SK-N-DZ (cell line): Measurements from ENCODE around the gene TMCO2. TPM values are rescaled to one million over a fixed set of nuclear protein-coding genes. Genes with fewer than 3 reads are reported as not detected.
"Not testable (repeated sequence)": the region's sequence is repeated elsewhere in the genome, so short reads cannot be mapped to it uniquely, and the experiment has no call there.

Experiments used
- DNase-seq: peaks from one replicate; pipeline ENCODE4 v3.0.0-alpha.2; 2015; ENCODE audit warnings: low spot score
- polyA plus RNA-seq, 2 experiments: library from polyadenylated mRNA; depleted of rRNA; stranded (reverse); fragments of >200 nt; gene quantifications; 2 replicates each; pipeline ENCODE4 v1.2.3, GENCODE V29; 2014

Gene TMCO2
- not detected in 2 replicates for polyA plus RNA-seq (2014; cell fraction: cytosol; rRNA removed)
- polyA plus RNA-seq (2014; cell fraction: nucleus; rRNA removed): not detected in 2 replicates

DNA sequence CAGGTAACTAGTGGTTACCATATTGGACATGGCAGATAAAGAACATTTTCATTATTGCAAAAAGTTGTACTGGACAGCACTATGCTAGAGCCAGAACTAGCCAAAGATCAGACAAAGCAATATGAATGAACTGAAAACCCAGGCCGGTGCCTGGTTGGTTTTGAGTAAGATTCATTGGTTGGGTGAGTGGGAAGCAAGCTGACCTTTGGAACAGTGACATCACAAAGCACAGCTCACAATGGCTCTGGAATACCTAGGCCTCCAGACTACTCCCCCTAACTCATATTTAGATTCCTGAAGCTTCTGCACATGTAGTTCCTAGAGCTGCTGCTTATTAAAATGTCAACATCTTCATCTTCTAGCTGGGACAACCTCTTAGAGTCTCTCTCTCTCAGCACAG is at the start of gene TMCO2:
Gene TMCO2, plus strand, starts transcription at position 283 of the 400 bp plus-strand sequence. Its CDS starts 57 bp downstream, at position 340.
- no peak for DNase-seq

DNA sequence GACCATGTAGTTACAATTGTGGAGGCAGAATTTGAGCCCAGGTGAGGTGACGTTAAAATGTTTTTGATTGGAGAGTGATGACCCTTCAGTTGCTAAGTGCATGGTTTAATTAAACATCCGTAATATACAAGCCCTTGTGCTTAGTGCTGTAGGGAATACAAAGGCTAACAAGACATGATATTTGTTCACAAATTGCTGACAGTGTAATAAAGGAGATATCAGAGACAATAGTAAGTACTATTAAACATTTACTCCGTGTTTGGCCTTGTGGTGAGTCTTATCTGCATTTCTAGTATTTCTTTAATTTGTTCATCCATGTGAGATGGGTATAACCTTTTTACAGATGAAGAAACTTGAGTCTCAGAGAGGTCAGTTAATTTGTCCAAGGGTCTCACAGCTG is 48.6 kb upstream of the TMCO2 start:
- DNase-seq: no peak

DNA sequence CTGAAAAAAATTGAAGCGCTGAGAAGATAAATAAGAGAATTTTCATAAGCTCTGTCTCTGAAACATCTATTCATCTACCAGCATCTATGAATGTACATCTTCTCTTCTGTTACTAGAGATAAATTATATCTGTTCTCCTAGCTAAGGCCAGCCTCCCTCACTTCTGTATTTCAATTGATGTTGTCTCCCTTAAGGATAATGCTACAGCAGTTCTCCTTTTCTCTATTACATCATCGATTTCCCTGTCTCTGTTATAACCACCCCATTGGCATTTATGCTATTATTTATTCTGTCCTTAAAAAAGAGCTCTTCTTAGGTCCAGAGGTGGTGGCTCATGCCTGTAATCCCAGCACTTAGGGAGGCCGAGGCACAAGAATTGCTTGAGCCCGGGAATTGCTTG is 42.9 kb upstream of the TMCO2 start:
- no peak for DNase-seq

DNA sequence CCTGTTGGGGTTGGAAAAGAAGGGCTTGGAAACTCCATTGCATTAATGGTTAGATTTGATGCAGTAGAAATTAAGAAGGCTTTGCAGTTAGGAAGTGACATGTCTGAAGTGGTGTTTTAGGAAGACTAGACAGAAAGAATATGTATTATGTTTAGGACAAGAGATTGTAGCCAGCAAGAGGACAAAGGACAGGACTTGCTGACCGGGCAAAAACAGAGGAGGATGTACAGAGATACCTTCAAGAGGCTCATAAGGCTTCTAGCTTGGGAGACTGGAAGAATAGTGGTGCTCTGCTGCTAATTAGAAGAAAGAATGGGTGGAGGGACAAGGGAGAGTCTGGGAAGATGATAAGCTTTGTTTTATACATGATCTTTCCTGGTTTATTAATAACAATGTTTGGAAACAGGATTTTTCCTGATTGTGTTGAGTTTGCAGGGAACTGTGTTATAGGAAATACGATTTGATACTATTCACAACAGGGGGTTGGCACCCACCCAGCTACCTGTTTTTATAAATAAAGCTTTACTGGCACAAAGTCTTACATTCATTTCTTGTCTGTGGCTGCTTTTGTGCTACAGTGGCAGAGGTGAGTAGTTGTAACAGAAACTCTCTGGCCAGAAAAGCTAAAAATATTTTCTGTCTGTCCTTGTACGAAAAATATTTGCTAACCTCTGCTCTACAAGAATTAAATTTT is 37.1 kb upstream of the TMCO2 start:
- no peak for DNase-seq

DNA sequence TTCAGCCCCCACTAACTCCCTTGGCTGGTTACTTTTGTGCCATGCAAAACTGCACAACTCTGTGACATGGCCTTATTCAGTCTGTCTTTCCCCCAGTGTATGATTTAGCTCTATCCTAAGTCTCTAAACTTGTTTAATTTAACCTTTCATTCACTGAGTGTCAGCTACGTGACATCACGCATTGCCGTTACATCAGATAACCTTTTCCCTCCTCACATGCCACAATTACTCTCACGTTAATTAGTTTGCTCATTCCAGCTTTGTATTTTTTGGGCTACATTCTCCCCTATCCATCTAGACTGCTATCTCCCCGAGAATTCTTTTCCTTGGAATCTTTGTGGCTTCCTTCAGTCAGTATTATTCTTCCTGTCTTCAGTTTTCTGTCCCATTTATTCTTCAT is 29.4 kb upstream of the TMCO2 start:
- DNase-seq: no peak

DNA sequence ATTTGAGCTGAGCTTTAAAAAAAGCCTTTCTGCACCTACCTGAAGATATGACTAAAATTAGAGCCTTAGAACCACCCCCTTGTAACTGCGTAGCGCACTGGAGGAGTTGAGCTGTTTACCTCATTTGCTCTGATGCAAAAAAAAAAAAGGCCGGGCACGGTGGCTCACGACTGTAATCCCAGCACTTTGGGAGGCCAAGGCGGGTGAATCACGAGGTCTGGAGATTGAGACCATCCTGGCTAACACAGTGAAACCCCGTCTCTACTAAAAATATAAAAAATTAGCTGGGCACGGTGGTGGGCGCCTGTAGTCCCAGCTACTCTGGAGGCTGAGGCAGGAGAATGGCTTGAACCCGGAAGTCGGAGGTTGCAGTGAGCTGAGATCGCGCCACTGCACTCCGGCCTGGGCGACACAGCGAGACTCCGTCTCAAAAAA is 26.2 kb upstream of the TMCO2 start:
- not testable (repeated sequence) for DNase-seq

DNA sequence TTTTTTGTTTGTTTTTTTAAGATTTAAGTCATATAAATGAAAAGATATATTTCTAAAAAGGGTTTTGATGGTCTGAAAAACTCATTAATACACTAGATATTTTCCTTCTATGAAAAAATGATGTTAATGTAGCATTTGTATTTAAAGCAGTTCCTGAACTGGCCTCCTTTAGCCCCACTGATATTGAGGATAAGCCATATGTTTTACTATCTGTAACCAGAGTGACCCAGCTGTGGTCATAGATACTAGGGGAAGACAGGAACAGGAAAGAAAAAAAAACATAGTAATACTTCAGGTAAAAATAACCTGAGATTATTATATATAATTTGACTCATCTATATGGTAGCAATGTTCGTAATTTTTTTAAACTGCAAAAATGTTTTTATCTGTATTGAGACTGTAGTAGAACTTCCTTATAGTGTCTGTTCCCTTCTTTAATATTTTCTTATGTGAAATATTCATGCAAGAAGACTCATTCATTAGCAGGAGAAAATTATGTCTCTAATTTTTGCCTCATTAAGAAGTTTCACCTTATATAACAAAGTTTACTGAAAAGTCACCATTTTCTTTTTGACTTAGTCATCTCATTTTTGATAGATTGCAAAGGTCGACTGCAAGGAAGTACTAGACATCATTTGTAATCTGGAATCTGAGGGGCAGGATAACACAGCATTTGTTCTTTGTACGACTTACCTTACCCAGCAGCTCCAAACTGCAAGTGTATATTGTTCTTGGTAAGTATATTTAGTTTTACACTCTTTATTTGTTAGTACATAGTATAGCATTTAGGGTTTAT is 25.6 kb upstream of the TMCO2 start:
- DNase-seq: no peak

DNA sequence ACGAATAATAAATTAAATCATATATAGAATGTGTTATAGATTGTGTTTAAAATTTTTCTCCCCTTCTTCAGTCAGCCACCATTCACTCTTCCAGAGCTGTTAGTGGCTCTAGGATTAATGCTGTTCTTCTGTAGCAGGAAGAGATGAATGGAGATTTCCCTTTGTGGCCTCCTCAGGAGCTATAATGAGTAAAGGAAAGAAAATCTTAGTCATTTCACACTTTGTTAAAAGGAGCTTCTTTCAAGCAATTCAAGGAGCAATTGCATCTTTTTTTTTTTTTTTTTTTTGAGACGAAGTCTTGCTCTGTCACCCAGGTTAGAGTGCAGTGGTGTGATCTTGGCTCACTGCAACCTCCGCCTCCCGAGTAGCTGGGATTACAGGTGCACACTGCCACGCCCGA is 23.7 kb upstream of the TMCO2 start:
- DNase-seq: no peak

DNA sequence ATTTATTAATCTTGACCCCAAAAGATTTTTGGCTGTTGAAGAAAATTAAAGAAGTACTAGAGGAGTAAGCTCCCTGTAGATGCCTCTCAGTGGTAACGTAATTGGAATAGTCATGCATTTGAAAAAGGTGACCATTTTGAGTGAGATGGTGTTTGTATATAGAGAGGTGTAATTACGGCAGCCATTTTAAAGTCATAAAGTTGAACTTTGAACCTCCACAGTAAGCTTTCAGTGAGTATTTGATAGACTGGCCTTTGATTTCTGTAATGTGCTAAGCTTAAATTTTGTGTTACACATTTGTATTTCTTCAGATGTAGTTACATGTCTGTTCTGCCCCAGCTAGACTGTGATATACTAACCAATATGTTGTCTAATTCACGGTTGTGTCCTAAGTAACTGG is 21.5 kb upstream of the TMCO2 start:
- no peak for DNase-seq

DNA sequence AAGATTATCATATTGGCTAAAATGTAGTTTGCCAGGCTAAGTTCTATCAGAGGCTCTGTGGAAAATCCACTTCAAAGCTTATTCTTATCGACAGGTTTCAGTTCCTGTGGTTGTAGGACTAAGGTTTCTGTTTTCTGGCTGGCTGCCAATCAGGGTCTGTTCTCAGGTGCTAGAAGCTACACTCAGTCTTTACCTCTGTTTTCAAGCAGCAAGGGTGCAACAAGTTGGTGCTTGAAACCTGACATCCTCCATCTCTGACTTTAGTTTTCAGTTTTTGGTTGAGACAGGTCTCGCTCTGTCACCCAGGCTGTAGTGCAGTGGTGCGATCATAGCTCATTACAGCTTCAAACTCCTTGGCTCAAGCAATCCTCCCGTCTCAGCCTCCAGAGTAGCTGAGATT is 15.3 kb upstream of the TMCO2 start:
- no peak for DNase-seq

DNA sequence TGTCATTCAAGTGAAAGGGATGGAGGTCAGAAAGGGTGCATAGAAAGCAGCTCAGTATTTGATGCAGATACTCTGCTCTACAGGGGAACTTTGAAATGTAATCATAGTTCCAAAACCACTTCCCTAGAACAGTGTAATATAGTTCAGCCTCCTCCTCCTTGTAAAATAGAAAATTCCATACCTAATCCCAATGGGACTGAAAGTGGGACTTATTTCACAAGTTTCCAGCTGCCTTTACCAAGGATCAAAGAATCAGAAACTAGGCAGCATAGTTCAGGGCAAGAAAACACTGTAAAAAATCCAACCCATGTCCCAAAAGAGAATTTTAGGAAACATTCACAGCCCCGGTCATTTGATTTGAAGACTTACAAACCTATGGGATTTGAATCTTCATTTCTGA is 8.1 kb upstream of the TMCO2 start:
- no peak for DNase-seq

DNA sequence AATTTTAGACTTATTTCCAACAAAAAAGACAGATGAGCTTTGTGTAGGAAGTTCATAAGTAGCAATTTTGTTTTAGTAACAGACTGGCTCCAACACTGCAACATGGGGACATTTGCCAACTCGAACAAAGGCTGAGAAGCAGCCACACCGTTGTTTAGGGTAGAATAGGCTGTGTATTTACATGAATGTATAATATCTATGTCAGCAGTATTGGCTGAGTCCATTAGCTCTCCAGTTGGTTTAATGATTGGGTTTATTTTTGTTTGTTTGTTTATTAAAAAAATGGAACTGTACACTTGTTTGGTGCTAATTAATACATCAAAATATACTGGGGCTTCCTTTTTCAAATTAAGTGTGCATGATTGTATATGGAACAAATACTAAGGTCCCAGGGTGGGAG is 7.3 kb upstream of the TMCO2 start:
- no peak for DNase-seq

DNA sequence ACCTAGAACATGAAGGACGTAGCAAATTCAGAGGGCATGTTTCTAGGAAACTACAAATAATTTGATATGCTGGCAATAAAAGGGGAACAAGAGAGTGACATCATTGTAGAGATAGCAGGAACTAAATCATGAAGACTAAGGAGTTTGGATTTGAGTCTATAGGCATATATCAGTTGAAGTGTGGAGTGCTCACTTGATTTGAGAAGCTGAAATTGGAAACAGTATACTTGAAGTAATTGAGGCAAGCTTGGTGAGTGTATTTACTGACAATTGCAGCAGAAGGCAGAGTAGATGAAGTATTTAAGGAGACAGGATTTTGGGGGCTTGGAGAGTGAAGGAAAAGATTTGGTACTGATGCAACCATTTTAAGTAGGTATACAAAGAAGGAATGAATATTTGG is 6.4 kb upstream of the TMCO2 start:
- no peak for DNase-seq

DNA sequence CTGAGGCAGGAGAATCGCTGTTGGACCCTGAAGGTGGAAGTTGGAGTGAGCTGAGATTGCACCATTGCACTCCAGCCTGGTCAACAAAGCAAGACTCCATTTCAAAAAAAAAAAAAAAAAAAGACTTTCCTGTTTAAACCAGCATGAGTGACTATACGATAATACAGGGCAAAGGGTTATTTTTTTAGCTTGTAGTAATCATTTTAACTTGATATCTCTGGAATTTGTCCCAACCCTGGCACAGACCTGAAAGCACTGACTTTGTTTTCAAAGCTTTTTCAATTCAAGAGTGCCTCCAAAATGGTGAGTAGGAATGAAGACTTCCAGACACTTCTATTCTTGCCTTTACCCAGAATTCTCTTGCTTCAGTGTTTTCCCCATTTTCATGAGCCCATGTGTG is 4.4 kb upstream of the TMCO2 start:
- no peak for DNase-seq

DNA sequence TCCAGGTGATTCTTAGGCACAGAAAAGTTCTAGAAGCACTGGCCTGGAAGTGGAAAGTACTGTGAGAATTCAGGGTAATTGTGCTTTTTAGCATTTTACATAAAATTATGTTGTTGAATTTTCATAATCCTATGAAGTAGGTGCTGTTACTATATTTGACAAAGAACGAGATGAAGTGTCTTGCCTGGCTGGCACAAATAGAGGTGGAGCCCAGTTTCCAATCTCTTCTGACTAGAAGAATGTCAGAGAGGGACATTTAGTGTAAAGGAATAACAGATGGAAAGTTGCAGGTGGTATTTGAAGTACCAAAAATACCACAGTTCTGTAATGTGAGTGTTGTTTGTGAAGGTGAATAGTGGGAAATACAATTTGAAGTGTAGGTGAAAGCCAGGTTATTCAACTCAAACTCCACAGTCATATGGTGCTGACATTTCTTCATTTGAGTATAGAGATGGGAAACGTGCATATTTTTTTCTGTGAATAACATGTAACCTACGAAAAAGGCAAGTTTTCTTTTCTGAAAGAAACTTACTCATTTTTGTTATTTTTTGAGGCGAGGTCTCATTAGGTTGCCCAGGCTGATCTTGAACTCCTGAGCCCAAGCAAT is 3.5 kb upstream of the TMCO2 start:
- DNase-seq: no peak

DNA sequence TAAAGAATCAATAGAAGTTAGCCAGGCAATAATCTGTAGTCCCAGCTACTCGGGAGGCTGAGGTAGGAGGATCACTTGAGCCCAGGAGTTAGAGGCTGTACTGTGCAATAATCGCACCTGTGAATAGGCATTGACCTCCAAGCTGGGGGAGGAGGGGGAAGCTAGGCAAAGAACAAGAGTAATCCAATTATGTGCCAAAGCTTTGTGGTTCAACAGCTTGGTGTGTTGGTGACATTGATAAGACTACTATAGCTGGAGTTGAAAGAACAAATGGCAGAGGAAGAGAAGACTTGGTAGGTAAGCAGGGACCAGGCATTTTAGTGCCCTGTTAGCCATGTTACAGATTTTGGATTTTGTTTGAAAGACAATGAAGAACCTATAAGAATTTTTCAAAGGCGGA is 2.1 kb upstream of the TMCO2 start:
- no peak for DNase-seq

DNA sequence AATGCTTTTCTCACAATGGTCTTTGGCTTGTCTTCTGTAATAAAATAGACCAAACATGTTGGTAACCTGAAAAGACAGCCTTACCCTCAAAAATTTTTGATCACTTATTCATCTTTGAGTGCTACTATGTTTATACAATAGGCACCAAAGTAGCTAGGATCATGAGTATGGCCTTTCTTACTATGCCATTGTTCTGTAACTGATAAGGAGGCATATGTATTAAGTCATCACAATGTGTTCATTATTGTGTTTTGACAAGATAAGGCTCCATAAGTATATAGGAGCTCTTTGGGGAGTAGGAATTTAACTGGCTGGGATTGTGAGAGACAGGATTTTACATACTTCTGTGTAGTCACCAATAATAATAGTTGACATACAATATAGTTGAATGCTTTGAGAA is 675 bp downstream of the TMCO2 start:
- DNase-seq: no peak

DNA sequence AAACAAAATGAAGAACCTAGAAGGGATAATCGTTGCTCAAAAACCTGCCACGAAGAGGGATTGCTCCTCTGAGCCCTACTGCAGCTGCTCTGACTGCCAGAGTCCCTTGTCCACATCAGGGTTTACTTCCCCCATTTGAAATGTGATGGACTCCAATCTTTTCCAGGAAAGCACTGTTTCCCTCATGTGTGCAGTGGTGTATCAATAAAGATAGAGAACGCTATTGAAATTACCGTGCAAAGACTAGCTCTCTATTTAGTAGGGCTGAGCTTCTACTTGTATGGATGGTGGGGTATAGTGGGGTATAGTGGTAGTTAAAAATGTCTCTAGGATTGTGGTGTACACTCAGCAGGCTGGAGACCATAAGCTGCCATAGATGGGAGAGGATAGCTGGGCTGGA is 3.7 kb downstream of the TMCO2 start:
- DNase-seq: no peak

DNA sequence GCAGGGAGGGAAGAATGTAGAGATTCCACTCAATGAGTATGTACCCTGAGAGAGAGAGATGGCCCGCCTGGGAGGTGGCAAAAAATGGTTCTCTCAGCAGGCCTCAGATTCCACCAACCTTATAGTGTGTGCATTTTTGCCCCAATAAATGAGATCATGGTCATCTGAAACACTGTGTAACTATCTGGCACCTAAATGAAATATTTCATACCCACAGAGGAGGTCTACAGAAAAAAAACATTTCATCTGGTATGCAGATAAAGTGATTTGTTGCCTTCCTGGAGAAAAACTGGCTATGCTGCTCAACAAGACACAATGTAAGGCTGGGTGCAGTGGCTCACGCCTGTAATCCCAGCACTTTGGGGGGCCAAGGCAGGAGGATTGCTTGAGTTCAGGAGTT is 4.9 kb downstream of the TMCO2 start:
- no peak for DNase-seq

DNA sequence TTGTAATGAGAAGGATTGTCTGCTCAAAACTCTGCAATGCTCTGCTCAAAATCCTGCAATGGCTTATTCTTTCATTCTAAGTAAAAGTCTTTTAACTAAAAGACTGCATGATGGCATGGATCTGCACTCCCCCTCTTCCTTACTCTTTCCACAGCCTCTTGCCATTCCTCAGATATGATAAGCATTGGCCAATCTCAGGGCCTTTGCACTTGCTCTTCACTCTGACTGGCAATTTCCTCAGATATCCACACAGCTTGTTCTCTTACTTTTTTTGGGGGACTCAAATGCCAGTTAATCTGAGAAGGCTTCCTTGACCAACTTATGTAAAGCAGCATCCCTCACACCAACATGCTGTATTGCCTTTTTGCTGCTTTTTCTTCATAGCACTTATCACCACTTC is 7.5 kb downstream of the TMCO2 start:
- DNase-seq: no peak

DNA sequence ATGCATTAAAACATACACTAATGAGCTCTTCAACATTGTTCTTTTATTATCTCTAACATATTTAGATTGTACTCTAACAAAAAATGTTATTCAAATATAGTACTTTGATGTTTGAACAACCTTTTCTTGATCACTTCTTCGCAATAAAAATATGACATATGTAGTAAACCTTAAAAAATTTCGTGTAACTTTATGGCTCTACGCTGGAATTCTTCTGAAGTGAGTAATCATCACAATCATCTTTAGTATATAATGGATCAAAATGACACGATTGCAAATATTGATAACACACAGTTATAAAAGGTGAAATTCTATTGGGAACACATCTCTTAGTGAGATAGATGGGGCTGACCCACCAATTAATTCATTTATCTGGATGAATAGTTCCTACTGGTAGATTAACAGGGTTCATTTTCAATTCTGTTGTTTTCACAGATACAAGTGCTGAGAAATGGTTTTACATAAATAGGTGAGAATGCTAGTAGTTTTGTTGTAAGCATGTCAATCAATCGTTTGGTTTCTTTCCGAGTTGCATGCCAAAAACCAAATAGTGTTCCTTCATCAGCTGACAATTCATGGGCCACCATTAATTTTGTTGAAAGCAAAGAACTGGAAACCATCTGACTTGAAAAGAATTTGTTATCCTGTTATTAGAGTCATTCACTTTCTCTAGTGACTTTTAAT is 8.8 kb downstream of the TMCO2 start:
- DNase-seq: no peak

DNA sequence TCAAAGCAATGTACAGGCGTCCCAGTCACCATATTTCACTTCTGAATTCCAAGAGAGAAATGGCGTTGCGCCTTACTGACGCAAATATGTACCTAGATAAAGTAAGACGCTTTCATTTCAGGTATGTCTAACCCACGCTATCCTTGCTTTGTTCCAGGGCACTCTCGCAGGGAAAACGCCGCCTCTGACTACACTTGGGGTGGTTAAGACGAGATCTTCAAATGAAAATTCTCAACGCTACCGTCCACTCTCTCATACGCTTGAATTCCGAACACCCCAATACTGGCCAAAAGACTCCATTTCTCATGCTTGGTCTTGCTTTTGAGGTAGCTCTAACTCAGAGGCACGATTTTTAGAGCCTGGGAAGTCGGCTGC is 9.6 kb downstream of the TMCO2 start:
- no peak for DNase-seq
